ENCODE results near the gene WWOX.

DNA sequence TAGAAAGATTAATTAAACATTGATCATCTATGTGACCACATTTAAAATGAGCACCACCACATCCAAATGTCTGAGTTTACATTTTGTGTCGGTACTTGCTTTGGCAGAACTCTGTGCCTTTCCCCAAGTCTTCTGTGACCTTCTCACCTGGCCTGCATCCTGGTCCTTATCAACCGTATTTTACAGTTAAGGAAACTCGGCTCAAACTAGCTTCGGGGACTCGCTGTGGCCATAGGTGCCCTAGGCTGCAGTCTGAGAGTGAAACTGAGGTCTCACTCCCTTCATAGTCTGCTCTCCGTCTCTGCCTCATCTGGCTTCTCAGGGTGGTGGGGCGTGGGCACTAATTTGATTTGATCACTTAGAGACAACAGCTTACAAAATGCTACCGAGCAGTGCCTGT lies 555.5 kb downstream of the WWOX start:
- TF ChIP-seq POLR2A (IDR thresholded peaks at IDR 0.05): no peak
- TF ChIP-seq, protein P1, sequence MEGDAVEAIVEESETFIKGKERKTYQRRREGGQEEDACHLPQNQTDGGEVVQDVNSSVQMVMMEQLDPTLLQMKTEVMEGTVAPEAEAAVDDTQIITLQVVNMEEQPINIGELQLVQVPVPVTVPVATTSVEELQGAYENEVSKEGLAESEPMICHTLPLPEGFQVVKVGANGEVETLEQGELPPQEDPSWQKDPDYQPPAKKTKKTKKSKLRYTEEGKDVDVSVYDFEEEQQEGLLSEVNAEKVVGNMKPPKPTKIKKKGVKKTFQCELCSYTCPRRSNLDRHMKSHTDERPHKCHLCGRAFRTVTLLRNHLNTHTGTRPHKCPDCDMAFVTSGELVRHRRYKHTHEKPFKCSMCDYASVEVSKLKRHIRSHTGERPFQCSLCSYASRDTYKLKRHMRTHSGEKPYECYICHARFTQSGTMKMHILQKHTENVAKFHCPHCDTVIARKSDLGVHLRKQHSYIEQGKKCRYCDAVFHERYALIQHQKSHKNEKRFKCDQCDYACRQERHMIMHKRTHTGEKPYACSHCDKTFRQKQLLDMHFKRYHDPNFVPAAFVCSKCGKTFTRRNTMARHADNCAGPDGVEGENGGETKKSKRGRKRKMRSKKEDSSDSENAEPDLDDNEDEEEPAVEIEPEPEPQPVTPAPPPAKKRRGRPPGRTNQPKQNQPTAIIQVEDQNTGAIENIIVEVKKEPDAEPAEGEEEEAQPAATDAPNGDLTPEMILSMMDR (IDR thresholded peaks at IDR 0.05): no peak
